H54 (cell line): Measurements from ENCODE around the gene CD248.
A peak's percentile ranks its signal among the peaks of the same experiment; 100 is the strongest.

Source experiments
- DNase-seq: peaks from one replicate; pipeline ENCODE4 v3.0.0; 2011; ENCODE audit warnings: low spot score, mixed read lengths; ENCODE audit not compliant: insufficient read length
- FAIRE-seq: peaks from 3 replicates; lab custom pipeline; 2011; peaks lifted over from hg19 to GRCh38; lab: Jason Lieb, UNC
- POLR2A ChIP-seq: IDR thresholded peaks from 2 replicates; pipeline ENCODE4 v1.6.1; 2011; ENCODE audit warnings: low read depth, mild to moderate bottlenecking, low read length

The CD248 gene

DNA sequence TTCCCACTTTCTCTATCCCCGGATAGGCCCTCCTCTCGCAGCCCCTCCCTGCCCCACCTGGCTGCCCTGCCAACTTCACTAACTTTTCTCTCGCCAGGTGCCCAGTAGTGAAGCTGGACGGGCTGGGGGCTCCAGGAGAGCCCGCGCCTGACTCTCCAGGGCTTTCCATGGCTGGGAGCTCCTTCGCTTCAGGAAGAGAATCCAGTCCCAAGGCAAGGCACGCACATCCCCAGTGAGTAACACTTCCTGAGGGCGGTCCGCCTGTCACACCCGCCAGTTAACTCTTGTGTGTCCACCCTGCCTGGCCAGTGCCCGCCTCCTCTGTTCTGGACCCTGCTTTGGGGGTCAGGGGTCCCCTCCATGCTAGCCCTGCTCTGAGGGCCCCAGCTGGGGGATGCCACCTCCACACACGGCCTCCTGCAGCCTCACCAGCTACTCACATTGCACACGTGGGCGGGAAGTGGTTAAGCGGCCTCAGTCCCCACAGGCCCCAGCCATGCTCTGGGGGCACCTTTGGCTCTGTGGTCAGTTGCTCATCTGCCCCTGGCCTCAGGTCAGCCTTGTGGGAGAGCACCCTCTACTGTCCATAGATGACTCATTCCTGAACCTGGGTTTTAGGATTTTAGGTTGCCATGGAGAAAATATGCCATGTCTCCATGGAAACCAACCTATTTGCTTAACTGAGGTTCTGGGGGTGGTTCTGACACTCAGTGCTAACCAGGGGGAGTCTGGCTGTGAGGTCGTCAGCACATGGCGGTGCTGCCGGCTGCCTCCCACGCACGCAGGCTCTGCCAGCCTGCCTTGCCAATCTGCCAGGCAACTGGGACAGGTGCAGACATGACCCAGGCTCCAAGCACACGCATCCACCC lies 19.6 kb upstream of the CD248 start, which contains the start of gene RIN1:
TSS of gene RIN1 (minus strand) at position 201 of the 869 bp plus-strand sequence. CDS start at position 169, 32 bp downstream.
- FAIRE-seq (peak; percentile 53), DNase-seq (peak; percentile 98)
- TF ChIP-seq POLR2A = peak; percentile 69

GRCh38 chr11:66335531-66336233 lies 18.8 kb upstream of the CD248 start:
- TF ChIP-seq POLR2A = peak; percentile 25
- peak; percentile 51 for DNase-seq
- FAIRE-seq = no peak

GRCh38 chr11:66334605-66335442 lies 18.0 kb upstream of the CD248 start:
- DNase-seq = no peak
- no peak for FAIRE-seq
- no peak for TF ChIP-seq POLR2A

DNA sequence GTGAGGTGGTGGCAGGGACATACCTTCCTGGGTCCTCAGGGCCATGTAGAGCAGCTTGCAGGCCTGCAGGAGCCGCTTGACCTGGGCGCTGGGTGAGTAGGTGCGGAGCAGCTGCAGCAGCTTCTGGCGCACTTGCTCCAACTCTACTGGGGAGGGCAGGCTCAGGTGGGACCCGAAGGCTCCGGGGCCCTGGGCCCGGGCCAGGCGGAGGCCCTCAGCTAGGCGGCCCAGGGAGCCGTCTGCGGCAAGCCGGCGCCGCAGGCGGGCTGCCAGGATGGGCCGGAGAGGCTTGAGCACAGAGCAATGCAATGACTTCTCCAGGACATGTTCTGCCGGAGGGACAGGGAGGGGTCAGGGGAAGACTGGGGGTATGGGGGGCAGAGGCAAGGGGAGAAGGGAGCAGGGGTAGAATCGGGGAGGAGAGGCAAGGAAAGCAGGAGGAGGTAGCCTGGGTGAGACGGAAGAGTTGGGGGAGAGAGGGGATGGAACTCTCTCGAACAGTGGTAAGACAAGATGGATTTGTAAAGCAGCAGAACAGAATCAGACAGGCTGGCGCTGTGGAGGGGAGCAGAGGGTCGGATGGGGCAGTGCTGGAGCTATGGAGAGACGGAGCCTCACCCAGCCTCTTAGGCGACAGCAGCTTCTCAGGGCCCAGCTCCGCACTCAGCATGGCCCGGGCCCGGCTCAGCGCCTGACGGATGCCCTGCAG lies 17.2 kb upstream of the CD248 start:
- no peak for FAIRE-seq
- no peak for DNase-seq
- TF ChIP-seq POLR2A = no peak

DNA sequence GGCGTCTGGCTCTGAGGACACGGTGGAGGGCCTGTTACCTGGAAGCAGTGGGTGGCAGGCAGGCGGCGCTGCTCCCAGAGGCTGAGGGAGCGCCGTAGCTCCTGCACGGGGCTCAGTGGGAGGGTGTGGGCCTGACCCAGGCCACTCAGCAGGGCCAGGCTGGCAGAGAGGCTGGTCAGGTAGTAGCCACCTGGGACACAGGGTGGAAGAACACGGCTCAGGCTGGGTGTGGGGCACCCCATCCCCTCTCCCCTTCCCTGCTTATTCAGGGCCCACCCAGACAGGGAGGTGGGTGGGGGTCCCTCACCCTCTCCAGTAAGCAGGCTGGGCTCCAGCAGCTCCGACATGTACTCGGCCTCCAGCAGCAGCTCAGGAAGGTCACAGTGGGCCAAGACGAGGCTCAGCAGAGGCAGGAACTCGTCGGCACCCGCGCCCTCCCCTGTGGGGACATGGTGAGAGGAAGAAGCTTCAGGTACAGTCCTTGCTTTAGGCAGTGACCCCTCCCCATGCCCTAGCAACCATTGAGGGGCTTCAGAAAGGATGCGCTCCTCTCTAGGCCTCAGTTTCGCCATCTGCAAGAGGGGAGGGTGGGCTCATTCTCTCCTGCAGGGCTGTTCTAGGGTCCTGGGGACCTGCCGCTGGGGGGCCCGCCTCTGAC lies 16.5 kb upstream of the CD248 start:
- FAIRE-seq (no peak), DNase-seq (no peak)
- TF ChIP-seq POLR2A = no peak

DNA sequence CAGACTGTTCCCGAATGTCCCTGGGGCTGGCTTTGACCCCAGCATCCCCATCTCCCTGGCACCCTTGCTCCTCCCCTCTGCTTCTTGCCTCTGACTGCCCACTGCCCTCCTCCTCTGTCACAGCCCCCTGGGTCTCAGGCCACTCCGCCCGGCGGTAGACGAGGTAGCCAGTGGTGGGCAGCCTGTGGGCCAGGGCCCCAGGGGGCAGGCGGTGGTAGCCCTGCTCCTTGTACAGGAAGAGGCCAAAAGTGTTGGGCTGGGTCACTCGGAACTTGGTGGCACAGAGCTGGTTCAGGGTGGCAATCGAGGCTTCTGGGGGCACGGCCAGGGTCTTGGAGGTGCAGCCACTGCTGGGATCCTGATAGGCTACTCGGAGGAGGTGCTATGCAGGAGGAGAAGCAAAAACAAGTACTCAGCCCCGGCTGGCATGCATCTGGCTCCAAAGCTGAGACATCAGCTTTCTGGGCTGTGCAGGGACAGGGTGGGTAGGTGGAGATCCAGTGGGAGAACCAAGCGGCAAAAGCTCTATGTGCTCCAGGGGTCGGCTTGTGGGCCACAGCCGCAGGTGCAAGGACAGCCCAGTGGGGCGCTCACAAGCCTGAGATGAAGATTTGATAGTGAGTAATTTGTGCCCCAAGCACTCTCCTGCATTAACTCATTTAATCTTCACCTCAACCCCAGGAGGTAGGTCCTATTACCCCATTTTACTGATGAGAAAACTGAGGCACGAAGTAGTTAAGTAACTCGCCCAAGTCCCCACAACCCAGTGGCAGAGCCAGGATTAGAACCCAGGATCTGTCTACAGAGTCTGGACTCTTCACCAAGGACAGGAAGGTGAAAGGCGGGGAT lies 15.8 kb upstream of the CD248 start:
- TF ChIP-seq POLR2A = no peak
- DNase-seq (no peak), FAIRE-seq (no peak)

GRCh38 chr11:66331542-66332370 lies 14.9 kb upstream of the CD248 start:
- FAIRE-seq (no peak), DNase-seq (no peak)

DNA sequence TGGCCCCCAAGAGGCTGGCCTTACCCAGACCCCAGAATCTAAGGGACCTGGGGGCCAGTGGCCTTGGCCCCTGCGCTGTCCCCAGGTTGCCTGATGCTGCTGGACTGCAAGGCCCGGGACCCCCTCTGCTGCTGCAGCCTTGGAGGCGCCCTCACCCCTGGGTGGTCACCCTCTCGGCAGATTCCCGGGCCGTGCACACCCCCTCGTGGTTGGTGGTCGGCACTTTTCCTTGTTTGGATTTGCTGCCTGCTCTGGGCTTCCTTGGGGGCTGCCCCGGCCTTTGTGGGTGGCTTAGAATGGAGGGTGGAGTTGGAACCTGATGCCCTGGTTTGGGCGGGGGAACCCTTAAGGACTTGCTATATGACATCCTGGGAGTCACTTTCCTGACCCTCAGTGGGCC lies 14.1 kb upstream of the CD248 start:
- DNase-seq (no peak), FAIRE-seq (no peak)
- TF ChIP-seq POLR2A = no peak

More at GRCh38 chr11:66331542-66332370, 14.9 kb upstream of the CD248 start:
- no peak for TF ChIP-seq POLR2A

- FAIRE-seq = no peak
These were observed 12.4 kb upstream of the CD248 start for GRCh38 chr11:66329165-66329673.

GRCh38 chr11:66328302-66329144 lies 11.7 kb upstream of the CD248 start:
- FAIRE-seq (no peak), DNase-seq (peak; percentile 72)

More at GRCh38 chr11:66329165-66329673, 12.4 kb upstream of the CD248 start:
- no peak for TF ChIP-seq POLR2A
- no peak for DNase-seq

More at GRCh38 chr11:66328302-66329144, 11.7 kb upstream of the CD248 start:
- TF ChIP-seq POLR2A = no peak
